ENCODE results near the gene GMPS. TPM values are rescaled to one million over a fixed set of nuclear protein-coding genes. Genes with fewer than 3 reads are reported as not detected.
A peak's percentile ranks its signal among the peaks of the same experiment; 100 is the strongest.

Gene GMPS
- total and polyA plus RNA-seq, 9 of the 15 experiments (the other 6 are each of a cell fraction or from before 2014, with no cell fraction given), result 73.7 to 282 (median 156) TPM

DNA sequence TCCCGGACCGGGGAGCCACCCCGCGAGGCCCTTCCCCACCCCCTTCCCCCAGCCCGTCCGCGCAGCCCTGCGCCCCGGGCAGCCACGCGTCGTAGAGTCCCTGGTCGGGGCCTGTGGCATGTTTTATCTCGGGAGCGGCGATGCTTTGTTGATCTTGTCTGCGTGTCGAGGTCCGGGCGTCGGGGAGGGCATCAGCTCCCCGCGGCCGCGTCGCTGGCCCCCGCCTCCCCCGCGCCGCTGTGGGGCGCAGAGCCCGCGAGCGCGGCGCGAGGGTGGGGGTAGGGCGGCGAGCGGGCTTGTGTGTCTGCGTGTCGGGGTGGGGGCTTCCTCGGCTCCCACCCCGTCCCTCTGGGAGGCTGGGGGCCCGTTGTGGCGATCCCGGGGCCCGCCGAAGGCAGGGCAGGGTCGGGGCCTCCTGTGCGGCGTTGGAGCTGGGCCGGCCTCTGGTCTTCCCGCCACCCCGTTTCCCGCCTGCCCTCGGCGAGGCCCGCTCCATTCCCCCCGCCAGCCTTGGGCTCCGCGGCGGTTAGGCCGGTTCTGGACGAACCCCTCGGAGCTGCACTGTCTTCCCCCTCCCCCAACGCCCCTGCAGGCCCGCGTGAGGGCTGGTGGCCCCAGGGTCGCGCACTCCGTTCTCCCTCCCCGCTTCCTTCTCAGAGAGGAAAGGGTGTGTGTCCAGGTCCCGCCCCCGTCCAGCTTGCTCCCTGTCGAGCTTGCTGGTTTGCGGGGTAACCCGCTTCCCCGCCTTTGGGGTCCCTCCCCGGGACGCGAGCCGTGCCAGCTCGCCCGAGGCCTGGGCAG lies 695 bp downstream of the GMPS start (continued):
- no peak for TF ChIP-seq NFYB (IDR thresholded peaks at IDR 0.05; ENCODE audit: extremely low read depth, insufficient read length)
- TF ChIP-seq POLR2G (IDR thresholded peaks at IDR 0.05; ENCODE audit: low read depth, low read length), result peak; percentile 74
- TF ChIP-seq NFRKB (IDR thresholded peaks at IDR 0.05; ENCODE audit: low read depth), result peak; percentile 32; the same call in 1 of the 2 replicates
- peak; percentile 78; the same call in 1 of the 2 replicates for TF ChIP-seq TGIF2 (CRISPR knock-in tag; IDR thresholded peaks at IDR 0.05)
- no peak for TF ChIP-seq ZNF785 (CRISPR knock-in tag; IDR thresholded peaks at IDR 0.05)
- no peak for TF ChIP-seq MBD2 (IDR thresholded peaks at IDR 0.05; ENCODE audit: borderline replicate concordance, low read depth)
- no peak for TF ChIP-seq XRCC3 (IDR thresholded peaks at IDR 0.05)
- no peak for TF ChIP-seq TARDBP (IDR thresholded peaks at IDR 0.05)
- no peak for TF ChIP-seq GABPB2 (CRISPR knock-in tag; conservative IDR thresholded peaks at IDR 0.05)
- TF ChIP-seq, protein P1, sequence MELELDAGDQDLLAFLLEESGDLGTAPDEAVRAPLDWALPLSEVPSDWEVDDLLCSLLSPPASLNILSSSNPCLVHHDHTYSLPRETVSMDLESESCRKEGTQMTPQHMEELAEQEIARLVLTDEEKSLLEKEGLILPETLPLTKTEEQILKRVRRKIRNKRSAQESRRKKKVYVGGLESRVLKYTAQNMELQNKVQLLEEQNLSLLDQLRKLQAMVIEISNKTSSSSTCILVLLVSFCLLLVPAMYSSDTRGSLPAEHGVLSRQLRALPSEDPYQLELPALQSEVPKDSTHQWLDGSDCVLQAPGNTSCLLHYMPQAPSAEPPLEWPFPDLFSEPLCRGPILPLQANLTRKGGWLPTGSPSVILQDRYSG (tag; conservative IDR thresholded peaks at IDR 0.05; ENCODE audit: low read depth), result no peak
- TF ChIP-seq CBX8 (IDR thresholded peaks at IDR 0.05; ENCODE audit: borderline replicate concordance, extremely low read depth, low read depth, low read length, poor library complexity, severe bottlenecking), result no peak
- TF ChIP-seq RNF2 (IDR thresholded peaks at IDR 0.05), result peak; percentile 66; the same call in 1 of the 2 replicates
- TF ChIP-seq HLTF (IDR thresholded peaks at IDR 0.05), result no peak
- no peak for TF ChIP-seq COPS2 (conservative IDR thresholded peaks at IDR 0.05)
- TF ChIP-seq, protein P2, sequence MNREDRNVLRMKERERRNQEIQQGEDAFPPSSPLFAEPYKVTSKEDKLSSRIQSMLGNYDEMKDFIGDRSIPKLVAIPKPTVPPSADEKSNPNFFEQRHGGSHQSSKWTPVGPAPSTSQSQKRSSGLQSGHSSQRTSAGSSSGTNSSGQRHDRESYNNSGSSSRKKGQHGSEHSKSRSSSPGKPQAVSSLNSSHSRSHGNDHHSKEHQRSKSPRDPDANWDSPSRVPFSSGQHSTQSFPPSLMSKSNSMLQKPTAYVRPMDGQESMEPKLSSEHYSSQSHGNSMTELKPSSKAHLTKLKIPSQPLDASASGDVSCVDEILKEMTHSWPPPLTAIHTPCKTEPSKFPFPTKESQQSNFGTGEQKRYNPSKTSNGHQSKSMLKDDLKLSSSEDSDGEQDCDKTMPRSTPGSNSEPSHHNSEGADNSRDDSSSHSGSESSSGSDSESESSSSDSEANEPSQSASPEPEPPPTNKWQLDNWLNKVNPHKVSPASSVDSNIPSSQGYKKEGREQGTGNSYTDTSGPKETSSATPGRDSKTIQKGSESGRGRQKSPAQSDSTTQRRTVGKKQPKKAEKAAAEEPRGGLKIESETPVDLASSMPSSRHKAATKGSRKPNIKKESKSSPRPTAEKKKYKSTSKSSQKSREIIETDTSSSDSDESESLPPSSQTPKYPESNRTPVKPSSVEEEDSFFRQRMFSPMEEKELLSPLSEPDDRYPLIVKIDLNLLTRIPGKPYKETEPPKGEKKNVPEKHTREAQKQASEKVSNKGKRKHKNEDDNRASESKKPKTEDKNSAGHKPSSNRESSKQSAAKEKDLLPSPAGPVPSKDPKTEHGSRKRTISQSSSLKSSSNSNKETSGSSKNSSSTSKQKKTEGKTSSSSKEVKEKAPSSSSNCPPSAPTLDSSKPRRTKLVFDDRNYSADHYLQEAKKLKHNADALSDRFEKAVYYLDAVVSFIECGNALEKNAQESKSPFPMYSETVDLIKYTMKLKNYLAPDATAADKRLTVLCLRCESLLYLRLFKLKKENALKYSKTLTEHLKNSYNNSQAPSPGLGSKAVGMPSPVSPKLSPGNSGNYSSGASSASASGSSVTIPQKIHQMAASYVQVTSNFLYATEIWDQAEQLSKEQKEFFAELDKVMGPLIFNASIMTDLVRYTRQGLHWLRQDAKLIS (CRISPR knock-in tag; IDR thresholded peaks at IDR 0.05), result no peak
- no peak for TF ChIP-seq GTF2F1 (IDR thresholded peaks at IDR 0.05; ENCODE audit: low read depth, low read length)
- no peak for TF ChIP-seq NCOR1 (IDR thresholded peaks at IDR 0.05)
- no peak for TF ChIP-seq CBX3 (IDR thresholded peaks at IDR 0.05; ENCODE audit: borderline replicate concordance in 1 of 2, low read length in 2 of 2)
- TF ChIP-seq MYBL2 (IDR thresholded peaks at IDR 0.05; ENCODE audit: low read depth), result no peak
- TF ChIP-seq MYBL2 (CRISPR knock-in tag; IDR thresholded peaks at IDR 0.05; ENCODE audit: borderline replicate concordance), result no peak
- TF ChIP-seq MCM2 (IDR thresholded peaks at IDR 0.05; ENCODE audit: low read depth), result no peak
- TF ChIP-seq FUS (optimal IDR thresholded peaks at IDR 0.05; ENCODE audit: low read depth, low read length), result no peak
- TF ChIP-seq, protein P3, sequence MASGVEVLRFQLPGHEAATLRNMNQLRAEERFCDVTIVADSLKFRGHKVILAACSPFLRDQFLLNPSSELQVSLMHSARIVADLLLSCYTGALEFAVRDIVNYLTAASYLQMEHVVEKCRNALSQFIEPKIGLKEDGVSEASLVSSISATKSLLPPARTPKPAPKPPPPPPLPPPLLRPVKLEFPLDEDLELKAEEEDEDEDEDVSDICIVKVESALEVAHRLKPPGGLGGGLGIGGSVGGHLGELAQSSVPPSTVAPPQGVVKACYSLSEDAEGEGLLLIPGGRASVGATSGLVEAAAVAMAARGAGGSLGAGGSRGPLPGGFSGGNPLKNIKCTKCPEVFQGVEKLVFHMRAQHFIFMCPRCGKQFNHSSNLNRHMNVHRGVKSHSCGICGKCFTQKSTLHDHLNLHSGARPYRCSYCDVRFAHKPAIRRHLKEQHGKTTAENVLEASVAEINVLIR (CRISPR knock-in tag; IDR thresholded peaks at IDR 0.05), result no peak; the same call in 1 of the 2 replicates

Data from K562 (cell line).